Measurements from ENCODE around the gene MED19.

- no peak for TF ChIP-seq CTCF (IDR thresholded peaks at IDR 0.05)
- TF ChIP-seq POLR2A (IDR thresholded peaks at IDR 0.05): no peak
- no peak for TF ChIP-seq EP300 (IDR thresholded peaks at IDR 0.05)
- no peak for TF ChIP-seq POLR2AphosphoS5 (IDR thresholded peaks at IDR 0.05)
Measured at GRCh38 chr11:57658023-57658361, 54.0 kb downstream of the MED19 start.
